ENCODE measurements around the gene CIDEC.

DNA sequence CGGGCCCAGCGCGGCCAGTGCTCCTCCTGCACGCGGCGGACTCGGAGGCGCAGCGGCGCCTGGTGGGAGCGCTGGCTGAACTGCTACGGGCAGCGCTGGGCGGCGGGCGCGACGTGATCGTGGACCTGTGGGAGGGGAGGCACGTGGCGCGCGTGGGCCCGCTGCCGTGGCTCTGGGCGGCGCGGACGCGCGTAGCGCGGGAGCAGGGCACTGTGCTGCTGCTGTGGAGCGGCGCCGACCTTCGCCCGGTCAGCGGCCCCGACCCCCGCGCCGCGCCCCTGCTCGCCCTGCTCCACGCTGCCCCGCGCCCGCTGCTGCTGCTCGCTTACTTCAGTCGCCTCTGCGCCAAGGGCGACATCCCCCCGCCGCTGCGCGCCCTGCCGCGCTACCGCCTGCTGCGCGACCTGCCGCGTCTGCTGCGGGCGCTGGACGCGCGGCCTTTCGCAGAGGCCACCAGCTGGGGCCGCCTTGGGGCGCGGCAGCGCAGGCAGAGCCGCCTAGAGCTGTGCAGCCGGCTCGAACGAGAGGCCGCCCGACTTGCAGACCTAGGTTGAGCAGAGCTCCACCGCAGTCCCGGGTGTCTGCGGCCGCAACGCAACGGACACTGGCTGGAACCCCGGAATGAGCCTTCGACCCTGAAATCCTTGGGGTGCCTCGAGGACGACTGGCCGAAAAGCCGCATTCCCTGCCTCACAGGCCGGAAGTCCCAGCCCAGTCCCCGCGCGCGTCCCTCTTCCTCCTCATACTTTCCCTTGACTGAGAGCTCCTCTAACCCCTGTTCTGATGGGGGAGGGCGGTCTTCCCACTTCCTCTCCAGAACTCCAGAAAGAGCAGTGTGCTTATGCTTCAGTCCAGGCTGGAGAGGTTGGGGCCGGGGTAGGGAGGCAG is 35.4 kb upstream of the CIDEC start:
- TF ChIP-seq, protein P1, sequence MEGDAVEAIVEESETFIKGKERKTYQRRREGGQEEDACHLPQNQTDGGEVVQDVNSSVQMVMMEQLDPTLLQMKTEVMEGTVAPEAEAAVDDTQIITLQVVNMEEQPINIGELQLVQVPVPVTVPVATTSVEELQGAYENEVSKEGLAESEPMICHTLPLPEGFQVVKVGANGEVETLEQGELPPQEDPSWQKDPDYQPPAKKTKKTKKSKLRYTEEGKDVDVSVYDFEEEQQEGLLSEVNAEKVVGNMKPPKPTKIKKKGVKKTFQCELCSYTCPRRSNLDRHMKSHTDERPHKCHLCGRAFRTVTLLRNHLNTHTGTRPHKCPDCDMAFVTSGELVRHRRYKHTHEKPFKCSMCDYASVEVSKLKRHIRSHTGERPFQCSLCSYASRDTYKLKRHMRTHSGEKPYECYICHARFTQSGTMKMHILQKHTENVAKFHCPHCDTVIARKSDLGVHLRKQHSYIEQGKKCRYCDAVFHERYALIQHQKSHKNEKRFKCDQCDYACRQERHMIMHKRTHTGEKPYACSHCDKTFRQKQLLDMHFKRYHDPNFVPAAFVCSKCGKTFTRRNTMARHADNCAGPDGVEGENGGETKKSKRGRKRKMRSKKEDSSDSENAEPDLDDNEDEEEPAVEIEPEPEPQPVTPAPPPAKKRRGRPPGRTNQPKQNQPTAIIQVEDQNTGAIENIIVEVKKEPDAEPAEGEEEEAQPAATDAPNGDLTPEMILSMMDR (IDR thresholded peaks at IDR 0.05): peak; percentile 51 to 67 (median 52)
- no peak for TF ChIP-seq EP300 (IDR thresholded peaks at IDR 0.05)
- no peak for TF ChIP-seq POLR2A (IDR thresholded peaks at IDR 0.05; ENCODE audit: low read depth)
- peak; percentile 49 to 56 for TF ChIP-seq POLR2AphosphoS5 (IDR thresholded peaks at IDR 0.05)

Data from esophagus muscularis mucosa (tissue), 4 donors.